GM12891 (cell line): ENCODE results near the gene ETV6.

Experiments used
- DNase-seq: peaks from one replicate; pipeline ENCODE4 v3.0.0; 2011; ENCODE audit warnings: low spot score; ENCODE audit not compliant: insufficient read length
- FAIRE-seq: peaks from 2 replicates; lab custom pipeline; 2011; peaks lifted over from hg19 to GRCh38; lab: Jason Lieb, UNC
- PAX5 ChIP-seq: IDR thresholded peaks from 2 replicates; pipeline ENCODE4 v1.6.1; 2011; ENCODE audit warnings: low read length, moderate library complexity, mild to moderate bottlenecking; ENCODE audit not compliant: insufficient read depth, severe bottlenecking
- POLR2A ChIP-seq: IDR thresholded peaks from 2 replicates; pipeline ENCODE4 v1.6.1; 2011; ENCODE audit warnings: low read depth, low read length, control low read depth
- POLR2AphosphoS5 ChIP-seq: IDR thresholded peaks from 2 replicates; pipeline ENCODE4 v1.6.1; 2011; ENCODE audit warnings: low read depth, low read length, control low read depth
- POU2F2 ChIP-seq: IDR thresholded peaks from 2 replicates; pipeline ENCODE4 v1.6.1; 2011; ENCODE audit warnings: low read depth, mild to moderate bottlenecking, control low read depth, low read length, moderate library complexity
- SPI1 ChIP-seq: IDR thresholded peaks from 2 replicates; pipeline ENCODE4 v1.6.1; 2011; ENCODE audit warnings: low read depth, low read length, control low read depth
- TAF1 ChIP-seq: IDR thresholded peaks from 2 replicates; pipeline ENCODE4 v1.6.1; 2011; ENCODE audit warnings: low read depth, low read length, control low read depth

Gene ETV6

DNA sequence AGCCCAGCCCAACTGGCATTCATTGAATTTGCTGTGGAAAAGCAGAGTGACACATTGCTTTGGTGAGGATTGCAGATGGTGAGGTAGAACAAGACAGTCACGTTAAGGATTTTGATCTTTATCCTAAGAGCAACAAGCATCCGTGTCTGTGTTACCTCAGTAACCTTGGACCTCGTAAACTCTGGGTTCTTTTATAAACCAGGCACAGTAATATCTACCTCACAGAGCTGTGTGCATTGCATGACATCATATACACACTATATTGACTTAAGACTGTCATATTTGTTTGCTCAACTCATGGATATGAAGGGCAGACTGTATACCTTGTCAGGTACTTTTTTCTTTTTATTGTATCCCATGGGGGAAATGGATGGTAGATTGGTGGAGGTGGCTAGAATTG, 156.2 kb downstream of the ETV6 start:
- TF ChIP-seq SPI1, result no peak
- TF ChIP-seq POLR2A, result no peak
- TF ChIP-seq TAF1, result no peak
- TF ChIP-seq POLR2AphosphoS5, result no peak
- no peak for TF ChIP-seq POU2F2
- TF ChIP-seq PAX5, result no peak
- FAIRE-seq, result no peak

GRCh38 chr12:11807458-11807857, 158.0 kb downstream of the ETV6 start:
- TF ChIP-seq TAF1 (no peak), SPI1 (no peak), POLR2A (no peak), POU2F2 (no peak), PAX5 (no peak), POLR2AphosphoS5 (no peak)
- DNase-seq, result no peak
- FAIRE-seq, result no peak

More for the DNA sequence above, 156.2 kb downstream of the ETV6 start:
- no peak for DNase-seq

- no peak for DNase-seq
- no peak for FAIRE-seq
- TF ChIP-seq PAX5, result no peak
- TF ChIP-seq POLR2A, result no peak
- TF ChIP-seq POU2F2, result no peak
- TF ChIP-seq SPI1, result no peak
- no peak for TF ChIP-seq TAF1
- TF ChIP-seq POLR2AphosphoS5, result no peak
These were observed 159.5 kb downstream of the ETV6 start for GRCh38 chr12:11808931-11809330.

DNA sequence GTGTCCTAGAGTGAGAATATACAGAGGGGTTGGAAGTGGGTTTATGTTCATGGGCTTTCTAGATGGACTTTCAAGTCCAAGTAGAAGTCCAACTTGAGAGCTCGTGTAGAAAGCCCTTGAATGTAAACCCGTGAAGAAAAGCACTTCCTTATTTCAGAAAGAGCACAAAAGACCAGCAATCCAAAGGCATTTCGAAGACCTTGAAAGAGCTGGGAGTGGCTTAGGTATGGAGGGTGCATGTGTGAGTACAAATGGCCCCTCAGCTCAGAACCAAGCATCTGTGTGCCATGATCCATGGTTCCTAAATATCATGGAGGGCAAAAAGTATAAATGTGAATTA, 160.7 kb downstream of the ETV6 start:
- DNase-seq (no peak), FAIRE-seq (peak; percentile 40)
- TF ChIP-seq TAF1, result no peak
- peak; percentile 94 for TF ChIP-seq SPI1
- no peak for TF ChIP-seq POLR2A
- no peak for TF ChIP-seq POU2F2

DNA sequence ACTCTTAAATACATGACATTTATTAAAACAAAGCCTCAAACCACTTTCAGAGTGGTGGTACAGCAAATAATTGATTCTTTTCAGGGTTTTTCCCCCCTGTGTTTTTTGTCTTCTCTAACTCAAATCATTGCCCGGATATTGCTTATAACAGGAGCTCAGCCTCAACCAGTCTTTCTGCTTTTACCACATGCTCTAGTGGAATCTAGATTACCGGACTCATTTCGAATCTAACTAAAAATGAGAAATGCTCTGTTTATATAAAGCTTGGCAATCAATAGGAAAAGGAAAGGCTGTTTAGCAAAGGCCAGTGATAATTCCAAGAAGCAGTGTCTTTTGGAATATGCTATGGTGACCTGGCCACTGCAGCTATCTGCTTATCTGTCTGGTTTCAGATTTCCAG, 161.5 kb downstream of the ETV6 start:
- FAIRE-seq, result no peak
- DNase-seq, result no peak
- TF ChIP-seq TAF1 (no peak), POU2F2 (no peak), SPI1 (no peak), PAX5 (no peak), POLR2A (no peak), POLR2AphosphoS5 (no peak)

GRCh38 chr12:11812241-11812585, 162.7 kb downstream of the ETV6 start:
- TF ChIP-seq POU2F2, result no peak
- TF ChIP-seq SPI1, result no peak
- TF ChIP-seq PAX5, result no peak
- TF ChIP-seq POLR2AphosphoS5, result no peak
- TF ChIP-seq TAF1, result no peak
- TF ChIP-seq POLR2A, result no peak
- FAIRE-seq (no peak), DNase-seq (no peak)

DNA sequence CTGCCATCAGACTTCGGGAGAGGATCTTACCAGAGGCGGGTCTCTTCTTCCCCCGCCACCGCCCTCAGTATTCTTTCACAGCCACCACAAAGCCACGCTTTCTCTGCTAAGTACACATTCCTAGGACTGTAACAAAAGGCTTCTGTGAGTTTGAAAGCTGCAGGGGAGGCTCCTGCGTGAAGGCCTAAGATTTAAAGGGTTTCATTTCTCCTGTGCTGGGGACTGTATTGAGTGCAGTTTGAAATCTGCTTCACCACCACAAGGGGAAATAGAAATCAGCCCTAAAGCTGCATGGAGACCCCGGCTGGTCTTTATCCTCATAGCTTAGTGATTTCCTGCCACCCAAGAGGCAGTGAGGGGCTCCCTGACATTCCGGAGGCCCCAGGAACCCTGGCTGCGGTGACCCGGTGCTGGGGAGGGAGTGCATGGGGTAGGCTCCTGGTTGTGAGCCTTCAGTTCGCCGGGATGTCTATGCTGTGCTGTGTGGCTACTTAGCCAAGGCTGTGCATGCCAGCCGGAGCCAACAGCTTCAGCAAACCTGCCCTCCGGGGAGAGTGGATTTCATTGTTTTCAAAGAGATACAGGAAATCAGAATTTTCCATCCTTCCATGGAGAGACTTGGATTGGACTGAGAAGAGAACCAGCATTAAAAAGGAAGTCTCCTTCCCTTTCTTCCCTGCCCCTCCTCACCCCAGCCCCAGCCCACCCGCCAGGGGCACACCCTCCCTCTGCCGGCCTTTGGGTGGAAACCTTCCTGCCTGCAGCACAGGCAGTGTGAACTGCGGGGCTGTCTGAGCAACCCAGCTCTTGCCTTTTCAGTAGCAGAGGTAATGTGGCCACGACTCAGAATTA, 163.3 kb downstream of the ETV6 start:
- TF ChIP-seq SPI1 (peak; percentile 56), TAF1 (0 out of 2 replicates have a peak, but pooled peaks have one; percentile 41), PAX5 (no peak), POU2F2 (peak; percentile 44), POLR2AphosphoS5 (peak; percentile 67; the same call in 1 of the 2 replicates), POLR2A (peak; percentile 56; the same call in 1 of the 2 replicates)
- peak; percentile 79 for FAIRE-seq
- no peak for DNase-seq

GRCh38 chr12:11813438-11813813, 164.0 kb downstream of the ETV6 start:
- no peak for TF ChIP-seq POU2F2
- TF ChIP-seq SPI1, result no peak
- 0 out of 2 replicates have a peak, but pooled peaks have one; percentile 5 for TF ChIP-seq POLR2AphosphoS5
- no peak for FAIRE-seq
- no peak for DNase-seq

DNA sequence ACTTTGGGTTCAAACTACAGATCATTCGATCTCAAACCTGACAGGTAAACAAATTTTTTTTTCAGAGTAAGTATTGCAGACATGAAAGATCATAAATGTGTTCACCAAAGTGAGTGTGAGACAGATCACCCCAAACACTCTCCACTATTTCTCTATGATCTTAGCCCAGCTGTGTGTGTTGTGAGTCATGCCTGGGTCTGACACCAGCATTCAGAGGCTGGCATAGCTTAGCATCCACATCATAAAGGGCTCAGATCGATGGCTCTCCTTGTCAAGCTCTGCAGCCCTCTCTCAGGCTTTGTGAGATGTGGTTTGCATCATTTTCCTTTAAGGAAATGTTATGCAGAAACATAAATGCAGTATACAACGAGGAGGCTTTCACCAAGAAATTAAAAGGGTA, 164.9 kb downstream of the ETV6 start:
- FAIRE-seq (peak; percentile 48), DNase-seq (no peak)
- TF ChIP-seq POLR2A (no peak), POU2F2 (no peak), SPI1 (no peak), TAF1 (no peak), PAX5 (no peak), POLR2AphosphoS5 (no peak)

GRCh38 chr12:11815397-11815796, 165.9 kb downstream of the ETV6 start:
- TF ChIP-seq TAF1 (no peak), PAX5 (no peak)
- DNase-seq (no peak), FAIRE-seq (peak; percentile 54)

DNA sequence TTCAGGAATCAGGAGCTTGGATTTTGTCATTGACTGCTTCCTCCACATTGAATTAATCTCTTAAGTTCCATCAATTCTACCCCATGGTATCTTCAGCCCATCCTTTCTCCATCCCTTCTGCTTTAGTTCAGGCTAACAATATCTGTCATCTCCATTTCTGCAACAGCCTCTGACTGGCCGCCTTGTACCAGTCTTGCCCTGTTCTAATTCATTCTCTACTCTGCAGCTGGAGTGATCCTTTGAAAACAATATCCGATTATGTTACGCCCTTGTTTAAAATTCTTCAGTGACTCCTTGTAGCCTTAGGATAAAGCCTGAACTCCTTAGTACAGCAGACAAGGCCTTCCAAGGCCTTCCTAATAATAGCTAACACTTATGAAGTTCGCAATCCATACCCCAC, 170.2 kb downstream of the ETV6 start:
- TF ChIP-seq TAF1 (no peak), POLR2A (no peak), POLR2AphosphoS5 (no peak), POU2F2 (no peak), PAX5 (no peak), SPI1 (no peak)
- FAIRE-seq (no peak), DNase-seq (no peak)
